Uterus (tissue), 2 donors: ENCODE data around the gene SRSF11.

Source experiments
- CTCF ChIP-seq, 4 experiments: fragments of 200-600 bp in 2 of 4; fragments of 450-650 bp in 2 of 4; sonication (generic) in 2 of 4; IDR thresholded peaks; one replicate each; pipeline ENCODE4 v1.5.1; 2016 to 2019; ENCODE audit warnings: antibody characterized with exemption in 4 of 4, mild to moderate bottlenecking in 2 of 4, moderate library complexity in 1 of 4
- POLR2A ChIP-seq, 2 donors: fragments of 450-650 bp; IDR thresholded peaks; one replicate each; pipeline ENCODE4 v1.6.1; 2016; ENCODE audit warnings: antibody characterized with exemption in 2 of 2, mild to moderate bottlenecking in 1 of 2, moderate library complexity in 1 of 2

DNA sequence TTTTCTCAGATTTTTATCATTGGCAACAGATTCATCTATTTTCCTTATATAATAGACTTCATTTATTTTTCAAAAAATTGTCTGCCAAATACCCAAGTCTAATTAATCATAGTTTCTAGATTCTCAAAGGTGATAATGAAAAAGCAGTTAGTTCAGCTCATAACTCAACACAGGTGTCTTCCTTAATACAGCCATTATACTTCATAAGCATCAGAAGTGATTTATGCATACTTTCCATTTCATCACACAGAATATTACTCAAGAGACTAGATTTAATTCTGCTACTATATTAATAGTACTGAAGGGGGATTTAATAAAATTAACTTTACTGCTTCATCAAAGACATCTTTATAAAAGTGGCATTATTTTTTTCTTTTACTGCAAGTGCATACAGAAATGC, 18.8 kb downstream of the SRSF11 start:
- TF ChIP-seq CTCF (IDR thresholded peaks at IDR 0.05), result no peak
- no peak for TF ChIP-seq POLR2A (IDR thresholded peaks at IDR 0.05)
